ENCODE results near the gene CLN6.

GRCh38 chr15:68272721-68273271 is 43.3 kb upstream of the CLN6 start:
- TF ChIP-seq, protein P1, sequence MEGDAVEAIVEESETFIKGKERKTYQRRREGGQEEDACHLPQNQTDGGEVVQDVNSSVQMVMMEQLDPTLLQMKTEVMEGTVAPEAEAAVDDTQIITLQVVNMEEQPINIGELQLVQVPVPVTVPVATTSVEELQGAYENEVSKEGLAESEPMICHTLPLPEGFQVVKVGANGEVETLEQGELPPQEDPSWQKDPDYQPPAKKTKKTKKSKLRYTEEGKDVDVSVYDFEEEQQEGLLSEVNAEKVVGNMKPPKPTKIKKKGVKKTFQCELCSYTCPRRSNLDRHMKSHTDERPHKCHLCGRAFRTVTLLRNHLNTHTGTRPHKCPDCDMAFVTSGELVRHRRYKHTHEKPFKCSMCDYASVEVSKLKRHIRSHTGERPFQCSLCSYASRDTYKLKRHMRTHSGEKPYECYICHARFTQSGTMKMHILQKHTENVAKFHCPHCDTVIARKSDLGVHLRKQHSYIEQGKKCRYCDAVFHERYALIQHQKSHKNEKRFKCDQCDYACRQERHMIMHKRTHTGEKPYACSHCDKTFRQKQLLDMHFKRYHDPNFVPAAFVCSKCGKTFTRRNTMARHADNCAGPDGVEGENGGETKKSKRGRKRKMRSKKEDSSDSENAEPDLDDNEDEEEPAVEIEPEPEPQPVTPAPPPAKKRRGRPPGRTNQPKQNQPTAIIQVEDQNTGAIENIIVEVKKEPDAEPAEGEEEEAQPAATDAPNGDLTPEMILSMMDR (IDR thresholded peaks at IDR 0.05; ENCODE audit: poor library complexity), result no peak
- no peak for TF ChIP-seq EZH2 (IDR thresholded peaks at IDR 0.05; ENCODE audit: borderline replicate concordance)
- no peak for TF ChIP-seq EZH2phosphoT487 (IDR thresholded peaks at IDR 0.05; ENCODE audit: low read depth, severe bottlenecking, unreplicated experiment)
